ENCODE results near the gene ZFP62. TPM values are rescaled to one million over a fixed set of nuclear protein-coding genes. Genes with fewer than 3 reads are reported as not detected.

Gene ZFP62
- total RNA-seq (2022; extraction: Qiagen RNA extraction; ENCODE audit: low read depth): 7.0 to 10.4 TPM (median 9.7 TPM) in 5 replicates

GRCh38 chr5:180860887-180861822 is at the start of gene ZFP62:
ZFP62 (minus strand) TSS chr5:180861276; CDS start chr5:180861219, 57 bp downstream.

DNA sequence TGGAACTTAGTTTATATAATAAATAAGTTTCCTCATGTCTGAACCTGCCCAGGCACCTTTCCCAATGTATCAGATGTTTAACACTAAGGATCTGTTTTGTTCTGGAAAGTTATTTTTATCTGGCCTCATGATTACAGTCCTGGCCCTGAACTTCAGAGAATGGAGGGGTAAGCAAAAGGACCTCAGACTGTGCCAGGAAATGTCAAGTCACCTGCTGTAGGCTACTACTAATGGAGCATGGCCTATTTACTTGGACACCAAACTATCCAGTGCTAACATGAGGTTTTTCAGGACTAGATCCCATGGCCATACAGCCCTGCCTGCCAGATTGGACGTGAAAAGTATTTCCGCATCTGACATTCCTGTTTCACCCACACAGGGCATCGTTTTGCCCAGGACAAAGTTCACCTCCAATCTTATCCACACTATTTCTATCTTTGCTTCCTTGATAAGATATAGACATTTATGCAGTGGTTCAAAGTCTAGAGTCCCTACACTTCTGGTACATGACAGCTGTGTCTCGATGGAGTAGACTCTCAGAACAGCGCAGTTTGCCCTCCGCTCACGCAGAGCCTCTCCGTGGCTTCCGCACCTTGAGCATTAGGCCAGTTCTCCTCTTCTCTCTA is 37.7 kb upstream of the ZFP62 start, which contains the start of gene BTNL8:
Gene BTNL8, plus strand, starts transcription at position 539 of the 626 bp plus-strand sequence. CDS start 152 bp downstream, outside the sequence.

GRCh38 chr5:180802325-180803180 is 58.5 kb downstream of the ZFP62 start, which contains the start of gene MGAT1:
MGAT1 (minus strand) TSS chr5:180802806; CDS start chr5:180792971, 9,835 bp downstream.

Other genes with a start within 250 kb of the ZFP62 start
- 2.0 to 4.8 TPM (median 3.7 TPM) in 5 replicates for gene FLT4, start 211.7 kb downstream of the ZFP62 start, total RNA-seq (2022; extraction: Qiagen RNA extraction; ENCODE audit: low read depth)
- gene OR2Y1, start 121.2 kb downstream of the ZFP62 start, total RNA-seq (2022; extraction: Qiagen RNA extraction; ENCODE audit: low read depth): not detected in 5 replicates
- gene MGAT1, start 58.5 kb downstream of the ZFP62 start, total RNA-seq (2022; extraction: Qiagen RNA extraction; ENCODE audit: low read depth): 62.1 to 94.2 TPM (median 87.7 TPM) in 5 replicates
- gene BTNL8, start 37.9 kb upstream of the ZFP62 start, total RNA-seq (2022; extraction: Qiagen RNA extraction; ENCODE audit: low read depth): not detected in 5 replicates
- gene BTNL3, start 127.6 kb upstream of the ZFP62 start, total RNA-seq (2022; extraction: Qiagen RNA extraction; ENCODE audit: low read depth): not detected in 5 replicates
- 0.53 to 1.5 TPM (median 0.99 TPM) in 5 replicates for gene BTNL9, start 179.0 kb upstream of the ZFP62 start, total RNA-seq (2022; extraction: Qiagen RNA extraction; ENCODE audit: low read depth)

Measured in A549 treated with ZK216348 at 1 μM for 4 hours (cell line).